ENCODE data around the gene GPN1. TPM values are rescaled to one million over a fixed set of nuclear protein-coding genes. Genes with fewer than 3 reads are reported as not detected.

The GPN1 gene
- total RNA-seq, 1 experiment from 2014 or later = 37.2 TPM

- no peak for DNase-seq (ENCODE audit: low read depth, low spot score)
- peaks cover 15% of the 10 kb centered on the region for H3K4me1 ChIP-seq (ENCODE audit: control insufficient read depth, insufficient read depth, low read length)
- TF ChIP-seq, protein P1, sequence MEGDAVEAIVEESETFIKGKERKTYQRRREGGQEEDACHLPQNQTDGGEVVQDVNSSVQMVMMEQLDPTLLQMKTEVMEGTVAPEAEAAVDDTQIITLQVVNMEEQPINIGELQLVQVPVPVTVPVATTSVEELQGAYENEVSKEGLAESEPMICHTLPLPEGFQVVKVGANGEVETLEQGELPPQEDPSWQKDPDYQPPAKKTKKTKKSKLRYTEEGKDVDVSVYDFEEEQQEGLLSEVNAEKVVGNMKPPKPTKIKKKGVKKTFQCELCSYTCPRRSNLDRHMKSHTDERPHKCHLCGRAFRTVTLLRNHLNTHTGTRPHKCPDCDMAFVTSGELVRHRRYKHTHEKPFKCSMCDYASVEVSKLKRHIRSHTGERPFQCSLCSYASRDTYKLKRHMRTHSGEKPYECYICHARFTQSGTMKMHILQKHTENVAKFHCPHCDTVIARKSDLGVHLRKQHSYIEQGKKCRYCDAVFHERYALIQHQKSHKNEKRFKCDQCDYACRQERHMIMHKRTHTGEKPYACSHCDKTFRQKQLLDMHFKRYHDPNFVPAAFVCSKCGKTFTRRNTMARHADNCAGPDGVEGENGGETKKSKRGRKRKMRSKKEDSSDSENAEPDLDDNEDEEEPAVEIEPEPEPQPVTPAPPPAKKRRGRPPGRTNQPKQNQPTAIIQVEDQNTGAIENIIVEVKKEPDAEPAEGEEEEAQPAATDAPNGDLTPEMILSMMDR (IDR thresholded peaks at IDR 0.05) = no peak
- no peak for TF ChIP-seq TCF7L2 (IDR thresholded peaks at IDR 0.05; ENCODE audit: low read depth, low read length)
- TF ChIP-seq POLR2AphosphoS5 (IDR thresholded peaks at IDR 0.05; ENCODE audit: low read depth, low read length) = no peak
- no peak for TF ChIP-seq REST (IDR thresholded peaks at IDR 0.05; ENCODE audit: insufficient read depth in 1 of 2, low read depth in 2 of 2, low read length in 1 of 2)
- no peak for TF ChIP-seq SIN3A (IDR thresholded peaks at IDR 0.05; ENCODE audit: borderline replicate concordance, insufficient read depth, low read depth, low read length)
- H3K9me3 ChIP-seq (ENCODE audit: control insufficient read depth, insufficient read depth, low read depth, low read length) = no peaks in the 10 kb centered on the region
- peak; percentile 51 for ATAC-seq
- BruUV-seq (replicated peaks) = TSS peak; percentile 95
- peak overlapping the region; percentile 78 to 97 for H3K4me3 ChIP-seq (ENCODE audit: low read depth in 2 of 2, low read length in 2 of 2)
- ChIA-PET CTCF (interaction anchor here (0.5 kb wide), 1 partner anchor 19 kb away, joined by 3 read pairs; no protein-coding TSS in a partner anchor), POLR2A (no interaction called here)
- in situ Hi-C loops (cut with HindIII; ENCODE audit: low pct_unique_long_range_greater_than_20kb, low sequenced_read_pairs) = no loop called here
- intact Hi-C loops (cut with micrococcal nuclease; ENCODE audit: unreplicated experiment) = no loop called here
- H3K27ac ChIP-seq (ENCODE audit: low read length) = peak overlapping the region; percentile 99
- H3K27me3 ChIP-seq (ENCODE audit: control insufficient read depth, insufficient read depth, low read length) = no peaks in the 10 kb centered on the region
- H3K36me3 ChIP-seq (ENCODE audit: control insufficient read depth, insufficient read depth, low read length) = peaks cover 29% of the 10 kb centered on the region
Measured at GRCh38 chr2:27664154-27664574, 35.3 kb downstream of the GPN1 start.

- no peak for TF ChIP-seq SIN3A (IDR thresholded peaks at IDR 0.05; ENCODE audit: borderline replicate concordance, insufficient read depth, low read depth, low read length)
- TF ChIP-seq REST (IDR thresholded peaks at IDR 0.05; ENCODE audit: insufficient read depth in 1 of 2, low read depth in 2 of 2, low read length in 1 of 2) = no peak
- no peak for TF ChIP-seq POLR2AphosphoS5 (IDR thresholded peaks at IDR 0.05; ENCODE audit: low read depth, low read length)
- ChIA-PET CTCF (no interaction called here), POLR2A (no interaction called here)
- Histone ChIP-seq H3K36me3 (ENCODE audit: control insufficient read depth, insufficient read depth, low read length) (peaks cover 25% of the 10 kb centered on the region), H3K27me3 (ENCODE audit: control insufficient read depth, insufficient read depth, low read length) (no peaks in the 10 kb centered on the region), H3K4me3 (ENCODE audit: low read depth in 2 of 2, low read length in 2 of 2) (peak overlapping the region; percentile 78 to 97), H3K9me3 (ENCODE audit: control insufficient read depth, insufficient read depth, low read depth, low read length) (no peaks in the 10 kb centered on the region), H3K4me1 (ENCODE audit: control insufficient read depth, insufficient read depth, low read length) (peaks cover 15% of the 10 kb centered on the region), H3K27ac (ENCODE audit: low read length) (peak overlapping the region; percentile 99)
- DNase-seq (ENCODE audit: low read depth, low spot score) (no peak), ATAC-seq (no peak)
- BruUV-seq (replicated peaks) = no TSS peak
- in situ Hi-C loops (cut with HindIII; ENCODE audit: low pct_unique_long_range_greater_than_20kb, low sequenced_read_pairs) (no loop called here), intact Hi-C loops (cut with micrococcal nuclease; ENCODE audit: unreplicated experiment) (no loop called here)
Measured at GRCh38 chr2:27664622-27665363, 35.9 kb downstream of the GPN1 start.
